Measurements from ENCODE around the gene TTBK2. TPM values are rescaled to one million over a fixed set of nuclear protein-coding genes. Genes with fewer than 3 reads are reported as not detected.

TTBK2 gene
- total and polyA plus RNA-seq, 10 donors = 1.4 to 27.8 (median 19.5) TPM

DNA sequence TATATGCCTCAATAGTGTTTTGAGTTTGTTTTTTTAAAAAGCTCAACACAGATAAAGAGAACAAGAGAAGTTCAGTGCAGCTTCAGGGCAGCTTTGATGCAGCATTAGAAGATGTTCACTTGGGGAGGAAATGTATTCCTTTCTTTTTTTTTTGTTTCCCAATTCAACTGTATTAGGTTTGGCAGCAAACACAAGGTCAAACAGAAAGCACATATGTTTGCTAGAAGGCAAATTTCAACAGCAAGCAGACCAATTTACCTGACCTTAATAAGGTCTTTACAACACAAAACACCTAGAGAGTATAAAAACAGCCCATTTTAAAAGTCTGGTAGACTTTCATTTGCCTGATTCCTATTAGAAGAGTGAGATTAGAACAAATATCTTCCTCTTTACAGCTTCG, 176.4 kb downstream of the TTBK2 start:
- intact Hi-C loops (cut with DNase I; ENCODE audit: low total_unique reads) = no loop called here
- Histone ChIP-seq H3K27ac (no peak overlapping the region), H3K9me3 (no peaks in the 10 kb centered on the region), H3K4me1 (no peaks in the 10 kb centered on the region), H3K4me3 (no peak overlapping the region), H3K36me3 (peaks cover 0 to 49% (median 8%) of the 10 kb centered on the region in 6 donors), H3K27me3 (replicated peaks in 1 of 7) (no peaks in the 10 kb centered on the region)
- no peak for TF ChIP-seq POLR2A (IDR thresholded peaks at IDR 0.05)
- TF ChIP-seq, protein P1, sequence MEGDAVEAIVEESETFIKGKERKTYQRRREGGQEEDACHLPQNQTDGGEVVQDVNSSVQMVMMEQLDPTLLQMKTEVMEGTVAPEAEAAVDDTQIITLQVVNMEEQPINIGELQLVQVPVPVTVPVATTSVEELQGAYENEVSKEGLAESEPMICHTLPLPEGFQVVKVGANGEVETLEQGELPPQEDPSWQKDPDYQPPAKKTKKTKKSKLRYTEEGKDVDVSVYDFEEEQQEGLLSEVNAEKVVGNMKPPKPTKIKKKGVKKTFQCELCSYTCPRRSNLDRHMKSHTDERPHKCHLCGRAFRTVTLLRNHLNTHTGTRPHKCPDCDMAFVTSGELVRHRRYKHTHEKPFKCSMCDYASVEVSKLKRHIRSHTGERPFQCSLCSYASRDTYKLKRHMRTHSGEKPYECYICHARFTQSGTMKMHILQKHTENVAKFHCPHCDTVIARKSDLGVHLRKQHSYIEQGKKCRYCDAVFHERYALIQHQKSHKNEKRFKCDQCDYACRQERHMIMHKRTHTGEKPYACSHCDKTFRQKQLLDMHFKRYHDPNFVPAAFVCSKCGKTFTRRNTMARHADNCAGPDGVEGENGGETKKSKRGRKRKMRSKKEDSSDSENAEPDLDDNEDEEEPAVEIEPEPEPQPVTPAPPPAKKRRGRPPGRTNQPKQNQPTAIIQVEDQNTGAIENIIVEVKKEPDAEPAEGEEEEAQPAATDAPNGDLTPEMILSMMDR (IDR thresholded peaks at IDR 0.05 in 8 of 11, conservative IDR thresholded peaks at IDR 0.05 in 3 of 11) = no peak
- TF ChIP-seq POLR2AphosphoS5 (IDR thresholded peaks at IDR 0.05) = no peak
- WGBS, 5 donors = 90 to 96% (median 95%) methylated on average over 1 of the region's 1 CpG
- DNase-seq = no peak

DNA sequence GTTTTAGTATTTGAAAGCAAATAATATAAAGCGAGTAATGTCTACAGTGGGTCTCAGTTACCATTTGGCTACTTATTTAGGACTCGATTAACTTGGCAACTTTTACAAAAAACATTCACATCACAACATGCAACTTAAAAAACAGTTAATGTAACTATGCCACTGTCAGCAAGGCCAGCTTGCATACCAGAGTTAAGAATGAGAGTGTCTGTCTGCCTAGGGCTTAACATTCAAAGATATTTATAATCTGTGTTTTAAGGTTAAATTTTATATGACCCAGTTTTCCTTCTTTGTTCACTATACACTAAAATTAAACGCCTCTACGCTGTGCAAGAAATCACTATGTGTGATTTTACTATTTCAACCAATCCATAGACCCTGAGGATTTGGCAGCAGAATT, 178.4 kb downstream of the TTBK2 start:
- DNase-seq = no peak
- 93 to 99% (median 94%) methylated on average over 4 of the region's 4 CpGs for WGBS, 5 donors
- no peaks in the 10 kb centered on the region for H3K27me3 ChIP-seq (replicated peaks in 1 of 7)
- TF ChIP-seq, protein P1 (IDR thresholded peaks at IDR 0.05 in 8 of 11, conservative IDR thresholded peaks at IDR 0.05 in 3 of 11) = no peak
- TF ChIP-seq POLR2AphosphoS5 (IDR thresholded peaks at IDR 0.05) (no peak), POLR2A (IDR thresholded peaks at IDR 0.05) (no peak)
- peaks cover 3 to 11% (median 9%) of the 10 kb centered on the region in 6 donors for H3K4me1 ChIP-seq
- H3K27ac ChIP-seq = no peak overlapping the region
- peaks cover 0 to 39% (median 8%) of the 10 kb centered on the region in 6 donors for H3K36me3 ChIP-seq
- H3K4me3 ChIP-seq = no peak overlapping the region
- no peaks in the 10 kb centered on the region for H3K9me3 ChIP-seq
- intact Hi-C loops (cut with DNase I; ENCODE audit: low total_unique reads) = no loop called here

DNA sequence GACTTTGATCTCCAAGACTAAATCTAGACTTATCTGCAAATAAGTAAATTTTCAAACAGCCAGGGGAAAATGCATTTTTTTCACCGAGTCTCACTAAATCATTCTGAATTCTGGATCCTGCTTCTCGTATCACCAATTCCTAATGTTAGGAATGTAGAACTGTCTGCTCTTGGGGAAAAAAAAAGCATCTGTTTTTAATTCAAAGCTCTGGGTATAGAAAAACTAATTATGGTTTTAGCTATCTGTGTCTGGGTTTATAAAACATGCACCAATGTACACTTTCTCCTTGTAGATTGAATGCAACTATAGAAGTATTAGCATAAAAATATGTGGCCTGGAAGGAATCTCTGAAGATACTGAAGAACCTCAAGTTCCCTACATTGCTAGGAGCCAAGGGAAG, 178.9 kb downstream of the TTBK2 start:
- DNase-seq = no peak
- TF ChIP-seq, protein P1 (IDR thresholded peaks at IDR 0.05 in 8 of 11, conservative IDR thresholded peaks at IDR 0.05 in 3 of 11) = no peak
- Histone ChIP-seq H3K27me3 (replicated peaks in 1 of 7) (no peaks in the 10 kb centered on the region), H3K27ac (no peak overlapping the region), H3K4me1 (peaks cover 3 to 12% (median 11%) of the 10 kb centered on the region in 6 donors), H3K4me3 (no peak overlapping the region), H3K36me3 (peaks cover 0 to 34% (median 8%) of the 10 kb centered on the region in 6 donors), H3K9me3 (no peaks in the 10 kb centered on the region)
- WGBS, 5 donors = 94 to 98% (median 97%) methylated on average over 2 of the region's 2 CpGs
- intact Hi-C loops (cut with DNase I; ENCODE audit: low total_unique reads) = no loop called here

DNA sequence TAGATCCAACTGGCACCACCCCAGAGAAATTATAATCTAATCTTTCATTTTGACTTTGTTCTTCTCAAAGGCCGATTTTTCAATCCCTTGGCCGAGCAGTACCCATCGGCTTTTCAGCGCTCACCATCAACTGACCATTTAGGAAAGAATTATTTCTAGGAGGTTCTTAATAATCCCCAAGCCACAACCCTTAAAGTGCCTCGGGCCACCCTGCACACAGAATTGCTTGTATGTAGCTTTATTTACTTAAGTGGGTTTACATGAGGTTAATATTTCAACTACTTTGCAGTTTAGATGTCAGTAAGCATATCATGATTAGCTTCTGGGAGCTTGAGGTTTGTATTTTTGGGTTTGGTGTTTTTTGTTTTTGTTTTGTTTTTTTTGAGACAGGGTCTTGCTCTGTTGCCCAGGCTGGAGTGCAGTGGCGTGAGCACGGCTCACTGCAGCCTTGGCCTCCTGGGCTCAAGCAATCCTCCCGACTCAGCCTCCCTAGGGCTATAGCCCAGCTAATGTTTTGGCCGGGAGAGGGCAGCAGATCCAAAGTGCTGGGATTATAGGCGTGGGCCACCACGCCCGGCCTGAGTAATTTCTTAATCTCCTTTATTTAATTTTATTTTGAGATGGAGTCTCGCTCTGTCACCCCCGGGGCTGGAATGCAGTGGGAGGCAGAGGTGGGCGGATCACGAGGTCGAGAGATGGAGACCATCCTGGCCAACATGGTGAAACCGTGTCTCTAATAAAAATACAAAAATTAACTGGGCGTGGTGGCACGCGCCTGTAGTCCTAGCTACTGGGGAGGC, 182.8 kb downstream of the TTBK2 start:
- peaks cover 0 to 28% (median 14%) of the 10 kb centered on the region in 6 donors for H3K36me3 ChIP-seq
- H3K4me1 ChIP-seq = peaks cover 3 to 39% (median 26%) of the 10 kb centered on the region in 6 donors
- H3K27me3 ChIP-seq (replicated peaks in 1 of 7) = no peaks in the 10 kb centered on the region
- H3K9me3 ChIP-seq = no peaks in the 10 kb centered on the region
- peak overlapping the region; percentile 91 to 98 (median 96) for H3K4me3 ChIP-seq
- TF ChIP-seq, protein P1 (IDR thresholded peaks at IDR 0.05 in 8 of 11, conservative IDR thresholded peaks at IDR 0.05 in 3 of 11) = no peak
- DNase-seq = no peak
- peak overlapping the region; percentile 74 to 91 (median 86) for H3K27ac ChIP-seq
- intact Hi-C loops (cut with DNase I; ENCODE audit: low total_unique reads) = no loop called here
- 81 to 87% (median 86%) methylated on average over 21 of the region's 21 CpGs for WGBS, 5 donors
